WERI-Rb-1 (cell line): ENCODE data around the gene HEMK1.

ENCODE experiments used
- DNase-seq: peaks from one replicate; pipeline ENCODE4 v3.0.0-alpha.2; 2020
- H3K27ac ChIP-seq: fragments of 250-450 bp; sonication (Bioruptor Pico); 2 replicates; pipeline ENCODE4 v1.5.1; 2020; ENCODE audit warnings: mild to moderate bottlenecking, moderate library complexity
- H3K27me3 ChIP-seq: fragments of 250-450 bp; sonication (Bioruptor Pico); 2 replicates; pipeline ENCODE4 v1.5.1; 2021; ENCODE audit warnings: mild to moderate bottlenecking, low read depth, moderate library complexity; ENCODE audit not compliant: insufficient read depth, severe bottlenecking
- H3K36me3 ChIP-seq: fragments of 250-450 bp; sonication (Bioruptor Pico); 2 replicates; pipeline ENCODE4 v1.5.1; 2020; ENCODE audit warnings: mild to moderate bottlenecking, moderate library complexity
- H3K4me3 ChIP-seq: 2 replicates; pipeline ENCODE4 v1.5.1; 2011; ENCODE audit warnings: low read depth, mild to moderate bottlenecking, control low read depth, low read length
- H3K9me3 ChIP-seq: fragments of 250-450 bp; sonication (Bioruptor Pico); 2 replicates; pipeline ENCODE4 v1.5.1; 2021; ENCODE audit warnings: mild to moderate bottlenecking, moderate library complexity; ENCODE audit not compliant: severe bottlenecking
- TF ChIP-seq, protein P1 (sequence below): IDR thresholded peaks from 2 replicates; pipeline ENCODE4 v1.5.1; 2011; ENCODE audit warnings: low read depth, mild to moderate bottlenecking, control low read depth, inconsistent platforms, low read length

Gene HEMK1

DNA sequence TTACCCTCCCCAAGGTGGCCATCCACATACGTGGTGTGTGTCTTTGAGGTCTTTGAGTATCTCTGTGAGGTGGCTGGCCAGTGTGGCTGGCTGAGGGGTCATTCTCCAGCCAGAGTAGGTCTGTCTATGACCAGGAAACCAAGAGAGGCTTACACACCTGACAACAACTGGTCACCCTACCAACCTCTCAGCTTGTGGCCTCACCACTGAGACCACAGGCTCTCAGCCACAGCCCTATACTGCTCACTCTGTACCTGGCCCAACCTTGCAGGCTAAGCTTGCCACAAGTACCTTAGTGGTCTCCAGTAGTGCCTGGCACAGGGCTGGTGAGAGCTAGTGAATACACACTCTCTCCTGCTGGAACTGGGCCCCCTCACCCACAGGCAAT, 5.1 kb downstream of the HEMK1 start:
- Histone ChIP-seq H3K4me3 (no peak overlapping the region), H3K9me3 (no peaks in the 10 kb centered on the region), H3K36me3 (no peaks in the 10 kb centered on the region), H3K27me3 (no peaks in the 10 kb centered on the region), H3K27ac (no peak overlapping the region)
- TF ChIP-seq, protein P1, sequence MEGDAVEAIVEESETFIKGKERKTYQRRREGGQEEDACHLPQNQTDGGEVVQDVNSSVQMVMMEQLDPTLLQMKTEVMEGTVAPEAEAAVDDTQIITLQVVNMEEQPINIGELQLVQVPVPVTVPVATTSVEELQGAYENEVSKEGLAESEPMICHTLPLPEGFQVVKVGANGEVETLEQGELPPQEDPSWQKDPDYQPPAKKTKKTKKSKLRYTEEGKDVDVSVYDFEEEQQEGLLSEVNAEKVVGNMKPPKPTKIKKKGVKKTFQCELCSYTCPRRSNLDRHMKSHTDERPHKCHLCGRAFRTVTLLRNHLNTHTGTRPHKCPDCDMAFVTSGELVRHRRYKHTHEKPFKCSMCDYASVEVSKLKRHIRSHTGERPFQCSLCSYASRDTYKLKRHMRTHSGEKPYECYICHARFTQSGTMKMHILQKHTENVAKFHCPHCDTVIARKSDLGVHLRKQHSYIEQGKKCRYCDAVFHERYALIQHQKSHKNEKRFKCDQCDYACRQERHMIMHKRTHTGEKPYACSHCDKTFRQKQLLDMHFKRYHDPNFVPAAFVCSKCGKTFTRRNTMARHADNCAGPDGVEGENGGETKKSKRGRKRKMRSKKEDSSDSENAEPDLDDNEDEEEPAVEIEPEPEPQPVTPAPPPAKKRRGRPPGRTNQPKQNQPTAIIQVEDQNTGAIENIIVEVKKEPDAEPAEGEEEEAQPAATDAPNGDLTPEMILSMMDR: no peak
- DNase-seq: no peak

DNA sequence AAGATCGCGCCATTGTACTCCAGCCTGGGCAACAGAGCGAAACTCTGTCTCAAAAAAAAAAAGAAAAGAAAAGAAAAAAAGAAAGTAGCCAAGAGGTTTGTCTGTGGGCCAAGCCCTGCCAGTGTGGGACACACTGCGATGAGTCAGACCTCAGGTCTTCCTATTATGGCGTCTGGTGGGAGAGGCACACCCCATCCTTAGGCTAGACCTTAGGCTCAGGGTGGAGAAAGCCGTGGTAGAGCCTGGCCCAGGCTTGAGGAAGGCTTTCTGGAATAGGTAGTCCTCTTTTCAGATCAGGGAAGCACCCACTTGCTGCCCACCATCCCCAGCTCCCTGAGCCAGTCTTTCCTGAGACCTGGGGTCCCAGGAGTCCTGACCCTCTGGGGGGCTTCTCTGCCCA, 6.0 kb downstream of the HEMK1 start:
- TF ChIP-seq, protein P1: no peak
- H3K36me3 ChIP-seq: no peaks in the 10 kb centered on the region
- H3K27me3 ChIP-seq: no peaks in the 10 kb centered on the region
- no peaks in the 10 kb centered on the region for H3K9me3 ChIP-seq
- no peak overlapping the region for H3K4me3 ChIP-seq
- H3K27ac ChIP-seq: peak overlapping the region; percentile 80
- DNase-seq: no peak

DNA sequence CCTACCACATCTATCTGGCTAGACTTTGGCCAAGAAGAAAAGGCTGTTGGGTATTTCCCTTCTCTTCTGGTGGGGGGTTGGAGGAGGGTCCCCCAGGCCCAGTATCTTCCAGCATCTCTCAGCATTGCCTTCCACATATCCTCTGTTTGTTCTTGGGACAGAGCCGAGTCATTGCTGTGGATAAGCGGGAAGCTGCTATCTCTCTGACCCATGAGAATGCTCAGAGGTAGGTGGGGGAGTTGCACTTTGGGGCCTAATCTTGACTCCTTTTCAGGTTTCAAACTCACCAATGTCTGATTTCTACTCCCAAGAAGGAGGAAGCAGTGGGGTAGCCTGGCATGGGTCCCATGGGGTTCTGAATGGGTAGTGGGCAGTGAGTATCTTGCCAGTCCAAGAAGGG, 8.0 kb downstream of the HEMK1 start:
- peak overlapping the region; percentile 80 for H3K27ac ChIP-seq
- H3K9me3 ChIP-seq: no peaks in the 10 kb centered on the region
- no peak for DNase-seq
- no peaks in the 10 kb centered on the region for H3K27me3 ChIP-seq
- no peak overlapping the region for H3K4me3 ChIP-seq
- H3K36me3 ChIP-seq: no peaks in the 10 kb centered on the region; the same call in 1 of the 2 replicates
- TF ChIP-seq, protein P1: no peak

DNA sequence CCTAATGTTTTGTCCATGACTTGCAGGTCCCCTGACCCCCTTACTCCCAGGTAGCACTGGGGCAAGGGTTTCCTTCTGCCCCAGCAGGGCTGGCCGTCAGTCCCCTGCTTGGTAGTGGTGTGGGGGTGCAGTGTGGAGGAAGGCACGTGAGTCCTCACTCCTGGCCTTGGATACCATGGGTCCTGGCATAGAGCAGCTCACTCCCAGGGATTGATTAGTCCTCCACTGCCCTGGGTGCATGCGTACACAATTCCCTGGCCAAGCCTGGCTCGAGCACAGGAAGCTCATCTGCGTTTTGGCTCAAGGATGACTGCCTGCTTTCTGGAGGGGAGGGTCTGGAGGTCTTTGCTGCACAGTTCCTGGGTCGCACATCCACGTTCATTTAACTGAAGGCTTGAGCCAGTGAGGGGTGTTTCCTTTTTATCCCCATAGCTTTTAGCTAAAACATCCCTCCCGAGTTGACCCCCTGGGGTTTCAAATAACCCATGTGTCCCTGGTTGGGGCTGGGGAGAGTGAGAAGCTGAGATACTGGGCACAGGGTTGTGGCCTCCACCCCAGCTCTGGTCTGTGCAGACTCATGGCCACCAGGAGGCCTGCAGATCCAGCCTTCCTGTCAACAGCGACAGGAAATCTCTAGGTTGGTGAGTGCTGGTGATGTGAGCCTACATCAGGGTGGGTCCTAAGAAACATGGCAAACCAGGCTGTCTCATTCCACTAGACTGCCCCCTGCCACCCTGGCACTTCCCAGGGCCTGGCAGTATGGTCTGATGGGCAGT, 11.5 kb downstream of the HEMK1 start:
- Histone ChIP-seq H3K27ac (no peak overlapping the region; the same call in none of the 2 replicates), H3K9me3 (no peaks in the 10 kb centered on the region), H3K27me3 (no peaks in the 10 kb centered on the region), H3K36me3 (no peaks in the 10 kb centered on the region; the same call in 1 of the 2 replicates), H3K4me3 (no peak overlapping the region)
- TF ChIP-seq, protein P1: peak; percentile 22; the same call in 1 of the 2 replicates
- no peak for DNase-seq

DNA sequence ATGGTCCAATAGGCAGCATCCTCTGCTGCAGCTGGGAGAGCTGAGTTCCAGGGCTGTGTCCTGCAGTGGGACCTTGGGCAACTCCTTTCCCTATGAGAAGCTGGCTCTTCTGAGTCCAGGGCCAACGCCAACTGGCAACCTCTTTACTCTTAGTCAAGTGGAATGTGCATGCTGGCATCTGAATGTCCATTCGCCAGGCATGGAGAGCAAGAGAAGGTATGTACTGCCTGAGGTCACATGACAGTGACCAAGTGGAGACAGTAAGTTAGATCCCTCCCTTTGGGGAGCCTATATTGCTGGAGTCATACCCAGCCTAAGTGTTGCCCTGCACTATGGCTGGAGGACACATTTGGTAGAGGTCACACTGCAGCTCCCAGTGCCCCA, 12.1 kb downstream of the HEMK1 start:
- Histone ChIP-seq H3K36me3 (no peaks in the 10 kb centered on the region; the same call in 1 of the 2 replicates), H3K9me3 (no peaks in the 10 kb centered on the region), H3K4me3 (no peak overlapping the region), H3K27me3 (no peaks in the 10 kb centered on the region), H3K27ac (no peak overlapping the region)
- TF ChIP-seq, protein P1: no peak
- DNase-seq: no peak

DNA sequence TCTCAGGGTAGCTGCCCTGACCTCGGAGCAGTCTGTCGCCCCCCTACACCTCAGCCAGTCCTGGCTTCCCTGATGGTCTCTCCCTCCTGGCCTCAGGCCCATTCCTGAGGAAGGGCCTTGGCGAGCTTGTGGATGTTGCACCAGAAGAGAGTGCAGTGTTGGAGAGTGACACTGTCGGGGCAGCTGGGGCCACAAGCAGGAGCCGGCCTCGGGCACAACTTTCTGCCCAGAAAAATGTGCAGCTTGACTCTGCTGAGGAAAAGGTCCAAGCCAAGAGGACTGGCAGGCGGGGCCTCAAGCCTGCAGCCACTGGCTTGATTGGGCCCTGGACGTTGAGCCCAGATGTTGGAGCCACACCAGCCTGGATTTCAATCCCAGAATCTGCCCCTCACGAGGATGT, 12.8 kb downstream of the HEMK1 start:
- no peaks in the 10 kb centered on the region; the same call in 1 of the 2 replicates for H3K36me3 ChIP-seq
- no peaks in the 10 kb centered on the region for H3K27me3 ChIP-seq
- no peak overlapping the region for H3K27ac ChIP-seq
- TF ChIP-seq, protein P1: no peak
- no peak for DNase-seq
- H3K9me3 ChIP-seq: no peaks in the 10 kb centered on the region
- no peak overlapping the region for H3K4me3 ChIP-seq
